Hematopoietic multipotent progenitor cell treated with erythropoietin and hydrocortisone succinate and interleukin-3 and kit ligand, for 4 days (in vitro differentiated cells): ENCODE measurements around the gene AGAP5.
A peak's percentile ranks its signal among the peaks of the same experiment; 100 is the strongest.
"Not testable (repeated sequence)": the region's sequence is repeated elsewhere in the genome, so short reads cannot be mapped to it uniquely, and the experiment has no call there.

Experiments used
- DNase-seq: peaks from one replicate; pipeline ENCODE4 v3.0.0-alpha.2; 2015

The AGAP5 gene

DNA sequence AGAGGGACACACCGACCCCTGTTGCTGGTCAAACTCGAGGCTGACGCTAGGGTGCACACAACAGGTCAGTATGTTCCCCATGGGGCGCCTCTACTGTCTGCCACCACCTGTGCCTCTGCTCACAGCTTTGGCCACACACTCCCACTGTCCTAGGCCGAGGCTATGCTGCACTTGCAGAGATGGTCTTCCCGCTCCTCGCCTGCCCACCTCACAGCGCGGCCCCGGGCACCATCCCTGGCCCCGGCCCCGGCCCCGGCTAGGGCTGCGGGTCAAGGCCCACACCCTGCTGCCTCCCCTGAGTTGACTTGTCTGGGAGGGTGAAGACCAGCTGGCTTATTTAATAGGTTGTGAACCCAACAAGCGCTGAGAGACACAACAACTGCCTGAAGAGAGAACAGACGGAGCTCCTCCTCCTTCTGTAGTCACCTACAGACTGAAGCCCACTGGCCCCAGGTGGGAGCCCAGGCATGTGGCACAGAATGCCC, at the start of gene AGAP5:
TSS of gene AGAP5 (minus strand) at position 435 of the 485 bp plus-strand sequence. CDS start at position 81, 354 bp downstream.
- not testable (repeated sequence) for DNase-seq

DNA sequence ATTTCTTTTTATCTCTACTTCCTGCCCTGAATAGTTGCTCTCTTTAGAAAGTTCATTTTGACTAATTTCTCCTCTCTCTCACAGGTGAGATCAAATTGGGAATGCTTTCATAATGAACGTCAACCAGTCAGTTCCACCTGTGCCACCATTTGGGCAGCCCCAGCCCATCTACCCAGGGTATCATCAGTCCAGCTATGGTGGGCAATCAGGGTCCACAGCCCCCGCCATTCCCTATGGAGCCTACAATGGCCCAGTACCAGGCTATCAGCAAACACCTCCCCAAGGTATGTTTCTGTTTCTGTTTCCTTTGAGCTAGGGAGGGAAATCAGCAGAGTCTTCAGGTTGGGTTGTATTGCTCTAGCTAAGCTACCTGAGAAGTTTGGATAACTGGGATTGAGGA, 48.8 kb upstream of the AGAP5 start:
- DNase-seq = no peak

DNA sequence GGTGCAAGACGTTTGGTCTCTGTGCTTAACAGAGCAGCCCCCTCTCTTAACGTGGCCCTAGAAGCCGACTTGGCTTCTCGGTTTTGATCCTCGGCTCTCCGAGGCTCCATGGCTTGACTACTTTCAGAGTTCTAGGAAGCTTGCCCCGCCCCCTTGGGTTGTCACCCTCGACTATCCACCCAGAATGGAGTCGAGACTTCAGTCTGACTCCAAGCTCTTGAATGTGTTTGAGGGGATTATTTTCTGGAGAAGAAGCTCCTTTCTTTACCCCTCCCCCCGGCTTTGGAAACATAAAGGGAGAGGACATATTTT, 46.7 kb upstream of the AGAP5 start:
- peak; percentile 87 for DNase-seq

DNA sequence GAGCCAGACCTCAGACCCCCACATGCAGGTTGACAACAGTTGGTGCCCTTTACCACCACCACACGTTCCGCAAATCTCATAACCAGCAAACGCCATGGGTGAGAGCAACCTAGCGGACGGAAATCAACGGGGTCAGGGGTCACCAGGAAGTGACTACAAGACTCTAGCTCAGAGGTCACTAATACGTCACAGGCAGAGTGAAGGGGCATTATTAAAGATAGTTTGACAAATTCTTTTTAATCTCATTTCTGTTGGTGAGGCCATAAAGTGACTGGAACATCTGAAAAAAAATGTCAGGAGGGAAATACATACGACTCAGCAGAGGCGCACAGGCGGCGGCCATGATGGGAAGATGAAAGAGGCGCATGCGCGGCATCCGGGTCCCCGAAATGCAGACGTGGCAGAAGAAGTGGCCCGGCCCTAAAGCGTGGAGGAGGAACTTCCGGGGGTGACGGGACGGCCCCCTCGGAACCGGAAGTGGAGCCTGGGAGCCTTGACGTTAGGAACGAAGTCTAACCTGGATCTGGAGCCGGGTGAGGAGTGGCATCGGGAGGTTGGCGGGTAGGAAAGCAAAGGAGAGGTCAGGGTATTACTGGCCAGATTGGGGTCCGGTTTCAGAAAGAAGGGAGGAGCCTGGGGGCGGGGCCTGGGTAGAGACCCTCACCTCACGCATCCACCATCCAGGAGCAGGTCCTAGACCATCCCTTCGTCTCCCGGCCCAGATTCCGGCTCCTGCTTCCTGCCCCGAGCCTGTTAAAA, 46.2 kb upstream of the AGAP5 start, which contains the start of gene SEC24C:
TSS of gene SEC24C (plus strand) at position 468 of the 759 bp plus-strand sequence. CDS start 2,461 bp downstream, outside the sequence.
- DNase-seq = peak; percentile 98

DNA sequence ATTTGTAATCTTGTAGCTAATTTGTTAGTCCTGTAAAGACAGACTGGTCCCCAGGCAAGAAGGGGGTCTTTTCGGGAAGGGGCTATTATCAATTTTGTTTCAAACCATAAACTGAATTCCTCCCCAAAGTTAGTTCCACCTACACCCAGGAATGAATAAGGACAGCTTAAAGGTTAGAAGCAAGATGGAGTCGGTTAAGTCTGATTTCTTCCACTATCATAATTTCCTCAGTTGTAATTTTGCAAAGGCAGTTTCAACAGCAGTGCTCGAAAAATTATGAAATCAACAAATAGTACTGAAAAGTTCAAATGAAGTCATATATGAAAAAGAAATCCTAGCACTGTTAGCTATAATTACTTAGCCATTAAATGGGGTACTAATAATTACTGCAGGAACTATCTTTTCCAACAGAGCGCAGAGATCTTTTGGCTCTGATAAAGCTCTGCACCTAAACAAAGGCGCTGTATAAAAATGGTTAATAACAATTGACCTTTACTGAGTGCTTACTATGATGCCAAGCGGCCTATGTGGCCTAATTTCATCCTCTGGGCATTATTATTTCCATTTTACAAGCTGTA, 45.5 kb upstream of the AGAP5 start:
- DNase-seq = no peak

DNA sequence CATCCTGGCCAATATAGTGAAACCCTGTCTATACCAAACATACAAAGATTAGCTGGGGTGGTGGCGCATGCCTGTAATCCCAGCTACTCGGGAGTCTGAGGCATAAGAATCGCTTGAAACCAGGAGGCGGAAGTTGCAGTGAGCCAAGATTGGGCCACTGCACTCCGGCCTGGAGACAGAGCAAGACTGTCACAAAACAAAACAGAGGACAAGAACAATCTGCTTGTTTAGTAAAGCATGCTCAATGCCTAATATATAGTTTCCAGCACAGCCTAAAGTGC, 44.5 kb upstream of the AGAP5 start:
- DNase-seq = no peak

DNA sequence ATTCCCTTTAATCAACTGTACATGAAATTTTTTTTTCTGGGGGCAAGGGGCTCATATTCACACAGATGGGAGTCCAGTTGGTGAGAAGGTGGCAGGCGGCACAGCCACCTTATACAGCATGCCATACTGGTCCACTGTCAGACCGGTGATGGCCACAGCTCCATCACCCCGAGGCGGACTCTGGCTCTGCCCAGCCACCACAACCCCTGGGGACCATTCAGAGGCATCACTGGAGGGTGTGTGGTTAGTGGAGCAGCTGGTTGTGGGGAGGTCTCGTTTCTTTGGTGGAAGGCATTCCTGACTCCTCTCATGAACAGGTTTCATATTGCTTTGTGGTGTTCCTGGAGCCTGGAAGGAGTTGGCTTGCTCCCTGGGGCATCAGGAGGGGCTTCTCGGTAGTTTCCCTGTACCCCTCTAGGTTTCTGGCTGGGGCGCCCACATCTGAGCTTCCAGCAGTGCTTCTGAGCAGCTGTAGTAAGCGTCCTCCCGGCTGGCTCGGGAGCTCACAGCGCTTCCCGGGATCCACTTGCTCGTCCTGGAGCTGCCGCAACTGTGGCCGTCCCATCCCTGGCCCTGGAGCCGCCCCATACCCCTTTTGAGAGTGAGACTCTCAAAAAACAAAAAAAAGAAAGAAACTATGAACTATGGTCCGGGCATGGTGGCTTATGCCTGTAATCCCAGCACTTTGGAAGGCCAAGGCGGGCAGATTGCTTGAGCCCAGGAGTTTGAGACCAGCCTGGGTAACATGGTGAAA, 42.8 kb upstream of the AGAP5 start:
- not testable (repeated sequence) for DNase-seq

DNA sequence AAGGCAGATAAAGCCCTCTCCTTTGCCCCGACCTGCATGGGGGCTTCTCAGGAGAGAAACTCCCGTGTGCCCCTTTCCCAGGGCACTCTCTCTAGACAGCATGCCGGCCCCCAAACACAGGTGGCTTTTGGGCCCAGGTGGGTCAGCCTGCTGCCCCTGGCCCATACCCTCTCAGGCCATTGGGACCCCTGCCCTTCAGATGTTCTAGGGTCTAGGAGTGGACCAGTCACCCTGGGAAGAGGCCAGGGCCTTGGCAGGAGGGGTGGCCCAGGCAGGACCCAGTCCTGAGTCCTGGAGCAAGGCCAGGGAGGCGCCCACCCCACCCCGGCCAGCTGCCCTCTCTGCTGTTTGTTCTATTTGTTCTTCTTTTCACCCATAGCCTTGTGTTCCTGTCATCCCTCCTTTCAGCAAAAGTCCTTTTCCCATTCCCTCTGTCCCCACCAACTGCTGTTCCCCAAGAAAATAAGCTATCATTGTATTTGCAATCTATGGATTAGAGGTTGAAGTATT, 36.9 kb upstream of the AGAP5 start:
- DNase-seq = no peak

DNA sequence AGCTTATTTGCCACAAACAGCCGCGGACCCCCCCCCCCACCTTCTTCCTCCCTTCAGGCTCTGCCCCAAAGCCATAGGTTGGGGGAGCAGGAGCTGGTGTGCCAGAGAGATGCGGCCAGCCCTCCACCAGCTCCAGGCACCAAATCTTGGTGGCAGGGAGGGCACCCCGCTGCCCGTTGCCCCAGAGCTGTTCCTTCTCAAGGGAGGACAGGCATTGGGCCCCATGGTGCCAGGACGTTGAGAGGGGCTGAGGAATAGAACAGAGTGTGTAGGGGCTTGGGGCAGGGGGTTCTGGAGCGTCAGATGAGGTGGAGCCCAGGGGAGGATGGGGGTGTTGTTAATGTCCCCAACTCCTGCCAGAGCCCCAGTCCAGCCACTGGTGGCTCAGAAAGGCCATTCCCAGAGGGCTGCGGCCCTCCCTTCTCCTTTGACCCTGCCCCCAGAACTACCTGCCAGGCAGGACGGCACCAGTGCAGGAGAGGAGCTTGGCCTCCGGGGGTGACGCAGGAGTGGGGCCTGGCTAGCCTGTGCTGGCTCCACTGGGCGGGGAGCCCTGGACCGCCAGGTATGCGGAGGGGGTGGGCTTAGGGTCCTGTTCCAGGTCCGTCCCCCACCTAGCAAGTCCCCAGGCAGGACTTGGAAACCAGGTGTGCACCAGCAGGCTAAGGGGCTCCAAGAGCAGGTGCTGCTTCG, 36.3 kb upstream of the AGAP5 start:
- no peak for DNase-seq

DNA sequence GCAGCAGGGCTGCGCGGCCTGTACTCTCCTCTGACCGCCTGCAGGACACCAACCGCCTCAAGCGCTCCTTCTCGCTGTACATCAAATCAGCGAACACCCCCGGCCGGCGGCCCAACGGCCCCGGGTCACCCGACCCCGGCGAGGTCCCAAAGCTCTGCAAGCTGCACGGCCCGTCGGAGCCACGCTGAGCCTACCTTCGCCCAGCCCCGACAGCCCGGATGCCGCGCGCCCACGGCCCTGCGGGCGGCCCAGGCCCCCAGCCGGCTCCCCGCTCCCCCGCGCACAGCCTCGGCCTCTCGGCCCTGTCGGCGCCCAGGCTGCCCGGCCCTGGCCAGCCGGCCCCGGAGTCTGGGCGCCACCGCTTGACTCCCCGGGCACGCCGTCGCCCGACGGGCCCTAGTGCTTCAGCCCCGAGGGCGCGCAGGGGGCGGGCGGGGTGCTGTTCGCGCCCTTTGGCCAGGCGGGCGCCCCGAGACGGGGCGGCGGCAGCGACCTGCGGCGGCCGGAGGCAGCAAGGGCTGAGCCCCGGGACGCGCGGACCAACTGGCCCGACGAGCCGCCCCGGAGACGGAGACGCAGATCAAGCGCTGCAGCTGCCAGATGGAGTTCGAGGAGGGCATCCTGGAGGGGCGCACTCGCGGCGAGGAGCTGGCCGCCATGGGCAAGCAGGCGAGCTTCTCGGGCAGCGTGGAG, 35.2 kb upstream of the AGAP5 start:
- DNase-seq = no peak

DNA sequence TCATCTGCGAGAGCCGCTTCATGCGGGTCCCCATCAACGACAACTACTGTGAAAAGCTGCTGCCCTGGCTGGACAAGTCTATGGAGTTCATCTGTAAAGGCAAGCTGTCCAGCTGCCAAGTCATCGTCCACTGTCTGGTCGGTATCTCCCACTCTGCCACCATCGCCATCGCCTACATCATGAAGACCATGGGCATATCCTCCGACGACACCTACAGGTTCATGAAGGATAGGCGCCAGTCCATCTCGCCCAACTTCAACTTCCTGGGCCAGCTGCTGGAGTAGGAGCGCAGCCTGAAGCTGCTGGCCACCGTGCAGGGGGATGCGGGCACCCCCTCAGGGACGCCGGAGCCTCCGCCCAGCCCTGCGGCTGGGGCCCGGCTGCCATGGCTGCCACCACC, 34.5 kb upstream of the AGAP5 start:
- no peak for DNase-seq

DNA sequence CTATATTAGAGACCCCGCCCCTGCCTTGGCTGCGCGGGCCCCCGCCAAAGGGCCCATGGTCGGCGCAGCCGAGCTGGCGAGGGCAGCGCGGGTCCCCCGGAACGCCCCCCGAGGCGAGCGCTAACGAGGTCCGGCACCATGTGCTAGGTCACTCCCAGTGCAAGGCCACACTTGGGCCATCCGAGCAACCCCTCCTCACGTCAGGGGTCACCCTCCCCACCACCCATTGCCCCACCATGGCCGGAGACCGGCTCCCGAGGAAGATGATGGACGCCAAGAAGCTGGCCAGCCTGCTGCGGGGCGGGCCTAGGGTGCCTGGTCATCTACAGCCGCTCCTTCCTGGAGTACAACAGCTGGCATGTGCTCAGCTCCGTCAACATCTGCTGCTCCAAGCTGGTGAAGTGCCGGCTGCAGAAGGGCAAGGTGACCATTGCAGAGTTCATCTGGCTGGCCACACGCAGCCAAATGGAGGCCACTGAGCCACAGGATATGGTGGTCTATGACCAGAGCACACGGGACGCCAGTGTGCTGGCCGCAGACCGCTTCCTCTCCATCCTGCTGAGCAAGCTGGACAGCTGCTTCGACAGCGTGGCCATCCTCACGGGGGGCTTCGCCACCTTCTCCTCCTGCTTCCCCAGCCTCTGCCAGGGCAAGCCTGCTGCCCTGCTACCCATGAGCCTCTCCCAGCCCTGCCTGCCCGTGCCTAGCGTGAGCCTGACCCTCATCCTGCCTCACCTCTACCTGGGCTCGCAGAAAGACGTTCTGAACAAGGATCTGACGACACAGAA, 33.9 kb upstream of the AGAP5 start:
- no peak for DNase-seq

DNA sequence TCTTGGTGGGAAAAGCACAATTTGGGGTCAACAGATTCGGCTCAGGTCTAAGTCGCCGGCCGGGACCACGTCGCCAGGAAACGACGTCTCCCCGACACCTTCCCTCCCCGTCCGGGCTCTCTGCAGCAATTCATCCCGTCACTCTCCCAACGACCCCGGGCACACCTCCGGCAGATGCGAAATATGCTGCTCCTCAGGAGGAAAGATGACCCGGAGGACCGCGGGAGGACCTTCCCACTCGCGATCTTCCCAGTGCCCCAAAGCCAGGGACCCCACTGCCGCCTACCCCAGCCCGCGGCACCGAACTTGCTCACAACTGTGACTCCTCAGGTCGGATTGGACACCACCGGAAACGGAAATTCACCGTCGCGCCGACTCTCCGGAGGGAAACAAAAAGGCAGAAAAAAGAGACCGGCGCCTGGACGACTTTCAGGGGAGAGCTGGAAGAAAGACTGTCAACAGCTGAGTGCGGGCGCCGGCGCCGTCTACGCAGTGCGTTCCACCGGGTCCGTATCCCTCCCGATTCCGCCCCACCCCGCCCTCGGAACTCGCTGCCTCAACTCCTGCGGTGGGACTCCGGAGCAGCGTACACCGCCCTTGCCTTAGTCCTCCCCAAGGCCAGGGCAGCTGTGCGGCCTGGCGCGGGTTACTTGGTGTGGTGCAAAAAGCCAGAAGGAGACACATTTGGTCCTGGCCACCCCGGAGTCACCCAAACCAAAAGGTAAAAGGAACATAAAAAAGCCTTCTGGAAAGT, 32.4 kb upstream of the AGAP5 start:
- peak; percentile 96 for DNase-seq

DNA sequence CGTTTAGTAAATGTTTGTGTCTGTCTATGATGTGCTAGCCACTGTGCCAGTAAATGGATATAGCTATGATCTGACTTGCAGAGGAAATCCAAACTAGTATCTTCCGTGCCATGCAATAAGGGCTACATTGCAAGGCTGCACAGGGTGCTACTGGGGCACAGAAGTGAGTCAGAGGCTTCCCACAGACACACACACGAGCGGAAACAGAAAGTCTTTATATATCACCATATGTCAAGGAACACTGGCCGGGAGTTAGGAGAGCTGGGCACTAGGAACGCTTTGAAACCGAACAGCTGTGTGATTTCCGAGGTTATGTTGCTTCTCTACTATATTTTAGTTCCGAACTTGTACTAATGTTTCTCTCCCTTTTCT, 31.9 kb upstream of the AGAP5 start:
- DNase-seq = peak; percentile 18

DNA sequence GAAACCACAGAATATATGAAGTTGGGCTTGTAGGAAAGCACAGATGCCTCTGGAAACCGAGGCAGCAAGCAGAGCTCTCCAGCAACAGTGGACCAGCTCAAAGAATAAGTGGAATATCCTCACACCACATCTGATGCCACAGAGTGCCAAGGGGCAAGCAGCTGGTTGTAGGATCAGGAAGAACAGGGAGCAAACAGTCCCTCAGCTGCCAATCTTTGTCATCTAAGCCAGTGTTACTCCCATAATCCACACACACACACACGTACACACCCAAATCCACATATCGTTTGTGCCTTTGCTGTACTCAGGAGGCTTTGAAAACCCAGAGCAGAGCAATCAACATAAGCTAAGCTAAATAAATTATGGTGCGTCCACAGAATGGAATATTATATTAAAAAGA, 25.6 kb upstream of the AGAP5 start:
- no peak for DNase-seq

DNA sequence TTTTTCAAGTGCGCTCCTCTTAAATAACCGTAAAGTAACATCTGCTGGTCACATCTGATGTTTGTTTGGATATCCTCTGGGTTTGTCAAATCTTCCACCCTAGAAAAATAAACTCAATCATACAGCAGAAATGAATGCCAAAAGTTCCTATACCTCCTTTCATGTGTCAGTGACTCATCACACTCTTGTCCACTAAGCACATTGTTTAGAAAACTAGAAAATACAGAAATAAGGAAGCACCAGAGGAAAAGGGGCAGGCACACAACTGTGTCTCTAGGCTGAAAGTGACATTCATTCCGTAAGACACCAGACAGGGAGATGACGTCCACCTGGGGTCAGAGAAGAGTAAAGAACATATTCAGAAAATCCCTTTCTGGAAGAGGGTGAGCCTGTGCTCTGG, 22.7 kb upstream of the AGAP5 start:
- not testable (repeated sequence) for DNase-seq

DNA sequence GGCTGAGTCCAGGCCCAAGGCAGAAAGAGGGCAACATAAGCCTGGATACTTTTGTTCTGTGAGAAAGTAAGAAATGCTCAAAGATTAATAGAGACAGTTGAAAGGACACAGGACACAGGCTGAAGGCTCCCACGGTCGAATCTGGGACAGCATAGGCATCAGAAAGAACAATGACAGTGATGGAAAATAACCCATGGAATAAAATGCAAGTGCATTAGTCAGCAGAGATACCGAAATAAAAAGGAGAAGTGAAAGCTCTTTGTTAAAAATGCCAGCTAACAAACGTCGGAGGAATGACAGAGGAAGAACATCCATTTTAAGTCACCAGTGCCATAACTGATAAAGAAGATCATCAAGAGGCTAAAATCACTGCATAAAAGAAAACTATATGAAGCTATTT, 19.6 kb upstream of the AGAP5 start:
- DNase-seq = peak; percentile 52

DNA sequence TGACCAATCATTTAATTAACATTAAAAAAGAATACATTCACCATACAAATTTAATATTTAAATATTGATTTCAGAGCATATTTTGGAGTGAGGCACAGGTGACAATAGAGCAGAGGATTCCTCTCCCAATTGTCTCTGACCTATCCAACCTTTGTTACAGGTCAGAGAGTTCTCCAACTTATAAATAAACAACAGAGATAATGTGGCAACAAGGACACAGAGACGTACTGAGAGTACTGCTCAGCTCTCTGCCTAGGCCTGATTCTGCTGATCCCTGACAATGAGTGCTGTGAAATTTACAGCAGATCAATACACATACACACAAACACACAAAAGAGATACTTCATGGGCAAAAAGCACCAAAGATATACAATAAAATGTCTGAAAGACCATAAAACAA, 18.3 kb upstream of the AGAP5 start:
- DNase-seq = no peak

DNA sequence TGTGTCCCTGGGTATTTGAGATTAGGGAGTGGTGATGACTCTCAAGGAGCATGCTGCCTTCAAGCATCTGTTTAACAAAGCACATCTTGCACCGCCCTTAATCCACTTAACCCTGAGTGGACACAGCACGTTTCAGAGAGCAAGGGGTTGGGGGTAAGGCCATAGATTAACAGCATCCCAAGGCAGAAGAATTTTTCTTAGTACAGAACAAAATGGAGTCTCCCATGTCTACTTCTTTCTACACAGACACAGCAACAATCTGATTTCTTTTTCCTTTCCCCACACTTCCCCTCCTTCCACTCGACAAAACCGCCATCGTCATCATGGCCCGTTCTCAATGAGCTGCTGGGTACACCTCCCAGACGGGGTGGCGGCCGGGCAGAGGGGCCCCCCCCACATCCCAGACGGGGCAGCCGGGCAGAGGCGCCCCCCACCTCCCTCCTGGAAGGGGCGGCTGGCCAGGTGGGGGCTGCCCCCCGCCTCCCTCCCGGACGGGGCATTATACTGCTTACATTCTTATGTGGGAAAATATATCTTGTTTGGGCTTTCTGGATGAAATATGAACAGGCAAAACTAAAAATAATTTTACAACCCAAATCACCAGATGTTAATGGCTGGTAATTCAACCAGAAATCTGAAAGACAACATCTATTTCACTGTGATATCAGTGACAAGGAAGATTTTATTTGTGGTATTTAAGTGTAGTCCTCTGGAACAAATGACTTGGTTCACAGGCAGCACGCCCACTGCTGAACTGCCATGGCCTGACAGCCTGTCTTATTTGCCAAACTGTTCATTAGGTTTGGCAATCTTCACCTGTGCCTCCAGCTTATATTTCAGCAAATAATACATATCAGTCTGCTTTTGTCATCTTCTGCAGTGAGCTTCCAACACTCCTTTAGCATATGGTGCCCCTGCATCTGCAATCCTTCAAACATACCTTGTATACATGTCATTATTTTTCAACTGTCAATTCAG, 17.6 kb upstream of the AGAP5 start:
- DNase-seq = not testable (repeated sequence)

DNA sequence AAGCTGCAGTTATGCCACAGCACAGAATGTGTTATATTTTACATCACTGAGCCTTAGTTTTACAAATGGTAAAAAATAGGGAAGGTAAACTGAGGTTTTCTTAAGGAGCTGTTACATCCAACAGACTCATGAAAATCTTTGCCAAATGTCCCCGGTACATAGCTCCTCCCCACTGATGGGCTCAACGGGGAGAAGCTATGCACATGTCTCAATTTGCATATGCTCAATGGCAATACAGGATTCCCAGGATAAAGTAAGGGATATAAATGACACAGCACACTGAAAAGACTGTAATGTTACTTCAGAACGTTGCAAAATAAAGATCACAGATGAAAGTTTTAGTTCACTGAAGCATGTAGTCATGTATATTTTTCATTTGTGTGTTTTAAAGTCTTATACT, 16.6 kb upstream of the AGAP5 start:
- not testable (repeated sequence) for DNase-seq
